ENCODE data around the gene AP4E1. TPM values are rescaled to one million over a fixed set of nuclear protein-coding genes. Genes with fewer than 3 reads are reported as not detected.
"Not testable (repeated sequence)": the region's sequence is repeated elsewhere in the genome, so short reads cannot be mapped to it uniquely, and the experiment has no call there.

AP4E1 gene
- total RNA-seq, 6 donors from 2014 or later = 6.8 to 11.5 (median 9.4) TPM

DNA sequence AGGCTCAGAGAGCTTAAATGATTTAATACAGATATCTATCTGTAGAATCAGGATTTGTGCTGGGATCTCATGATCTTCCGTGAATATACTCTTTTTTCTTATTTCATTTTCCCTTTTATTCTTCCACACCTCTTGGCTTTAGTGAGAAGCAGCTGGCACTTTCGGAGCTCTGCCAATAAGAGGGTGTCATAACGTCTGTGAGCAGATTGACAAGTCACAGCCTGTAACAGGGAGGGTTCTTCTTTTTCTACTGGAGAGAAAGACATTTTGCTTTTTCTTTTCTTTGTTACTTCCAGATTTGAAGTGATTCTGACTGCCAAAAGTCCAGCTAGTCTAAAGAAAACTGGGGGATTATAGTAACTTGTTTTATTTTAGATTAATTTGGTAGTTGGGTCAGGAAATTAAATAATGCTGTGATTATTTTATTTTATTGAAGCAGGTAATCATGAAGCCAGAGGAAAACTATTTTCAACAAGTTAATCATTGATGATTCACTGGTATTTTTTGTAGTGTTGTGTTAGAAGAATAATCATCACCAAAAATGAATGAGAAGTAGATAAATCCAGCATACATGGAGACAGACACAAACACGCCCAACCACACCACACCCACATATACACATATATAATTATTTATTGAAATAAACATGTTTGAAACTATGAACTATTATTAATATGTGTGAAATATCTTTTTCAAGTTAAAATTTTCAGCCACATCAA lies 116.4 kb downstream of the AP4E1 start:
- DNase-seq (no peak), ATAC-seq (ENCODE audit: low FRiP score in 2 of 2) (no peak)
- Histone ChIP-seq H3K27ac (no peak overlapping the region), H3K27me3 (no peaks in the 10 kb centered on the region), H3K4me3 (no peak overlapping the region), H3K9me3 (peaks cover 0 to under 1% (median 0%) of the 10 kb centered on the region in 4 donors), H3K4me1 (no peaks in the 10 kb centered on the region), H3K36me3 (no peaks in the 10 kb centered on the region)
- 72 to 73% methylated on average over 4 of the region's 4 CpGs for WGBS, 2 donors
- TF ChIP-seq CTCF (IDR thresholded peaks at IDR 0.05) (no peak), POLR2A (IDR thresholded peaks at IDR 0.05) (no peak), EP300 (IDR thresholded peaks at IDR 0.05) (no peak), POLR2AphosphoS5 (IDR thresholded peaks at IDR 0.05) (no peak)

- no peak for ATAC-seq (ENCODE audit: low FRiP score in 2 of 2)
Observed at GRCh38 chr15:51025454-51025846, 117.0 kb downstream of the AP4E1 start.

GRCh38 chr15:51030649-51031316 lies 122.3 kb downstream of the AP4E1 start:
- H3K27me3 ChIP-seq = no peaks in the 10 kb centered on the region
- no peak for DNase-seq
- H3K9me3 ChIP-seq = no peaks in the 10 kb centered on the region
- no peak overlapping the region for H3K27ac ChIP-seq
- no peak for TF ChIP-seq EP300 (IDR thresholded peaks at IDR 0.05)
- TF ChIP-seq POLR2AphosphoS5 (IDR thresholded peaks at IDR 0.05) = no peak
- no peak for TF ChIP-seq CTCF (IDR thresholded peaks at IDR 0.05)
- no peak for TF ChIP-seq POLR2A (IDR thresholded peaks at IDR 0.05)
- H3K4me1 ChIP-seq = no peaks in the 10 kb centered on the region
- 86 to 92% methylated on average over 4 to 6 of the region's 6 CpGs for WGBS, 2 donors
- H3K36me3 ChIP-seq = no peaks in the 10 kb centered on the region
- peak in 1 of 2 donors; percentile 43 for ATAC-seq (ENCODE audit: low FRiP score in 2 of 2)
- H3K4me3 ChIP-seq = no peak overlapping the region

More at GRCh38 chr15:51025454-51025846, 117.0 kb downstream of the AP4E1 start:
- 87 to 93% methylated on average over 3 of the region's 3 CpGs for WGBS, 2 donors
- Histone ChIP-seq H3K27ac (no peak overlapping the region), H3K27me3 (no peaks in the 10 kb centered on the region), H3K4me1 (no peaks in the 10 kb centered on the region), H3K36me3 (no peaks in the 10 kb centered on the region), H3K4me3 (no peak overlapping the region), H3K9me3 (no peaks in the 10 kb centered on the region)
- TF ChIP-seq POLR2A (IDR thresholded peaks at IDR 0.05) (no peak), EP300 (IDR thresholded peaks at IDR 0.05) (no peak), POLR2AphosphoS5 (IDR thresholded peaks at IDR 0.05) (no peak), CTCF (IDR thresholded peaks at IDR 0.05) (no peak)
- no peak for DNase-seq

DNA sequence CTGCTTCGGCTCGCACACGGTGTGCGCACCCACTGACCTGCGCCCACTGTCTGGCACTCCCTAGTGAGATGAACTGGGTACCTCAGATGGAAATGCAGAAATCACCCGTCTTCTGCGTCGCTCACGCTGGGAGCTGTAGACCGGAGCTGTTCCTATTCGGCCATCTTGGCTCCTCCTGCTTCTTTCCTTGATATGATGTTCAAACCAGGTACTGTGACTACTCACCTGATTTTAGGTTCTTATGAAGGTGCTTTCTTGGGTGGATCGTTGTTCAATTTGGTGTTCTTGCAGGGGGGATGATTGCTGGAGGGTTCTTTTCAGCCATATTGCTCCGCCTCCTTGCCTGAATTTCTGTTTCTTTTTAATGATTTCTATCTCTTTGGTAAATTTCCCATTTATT lies 129.0 kb downstream of the AP4E1 start:
- WGBS, 2 donors = 95% methylated on average over 13 of the region's 13 CpGs
- H3K4me3 ChIP-seq; H3K27me3 ChIP-seq; H3K4me1 ChIP-seq; ATAC-seq (ENCODE audit: low FRiP score in 2 of 2); DNase-seq; H3K36me3 ChIP-seq; H3K9me3 ChIP-seq; H3K27ac ChIP-seq: not testable (repeated sequence)

- H3K27me3 ChIP-seq = no peaks in the 10 kb centered on the region
- DNase-seq (no peak), ATAC-seq (ENCODE audit: low FRiP score in 2 of 2) (no peak)
- no peak overlapping the region for H3K4me3 ChIP-seq
- H3K36me3 ChIP-seq = no peaks in the 10 kb centered on the region
- no peaks in the 10 kb centered on the region for H3K9me3 ChIP-seq
- 84 to 96% methylated on average over 4 to 7 of the region's 7 CpGs for WGBS, 2 donors
- no peak for TF ChIP-seq EP300 (IDR thresholded peaks at IDR 0.05)
- no peak for TF ChIP-seq POLR2A (IDR thresholded peaks at IDR 0.05)
- H3K4me1 ChIP-seq = no peaks in the 10 kb centered on the region
- H3K27ac ChIP-seq = no peak overlapping the region
Observed at GRCh38 chr15:51038162-51038973, 129.9 kb downstream of the AP4E1 start.
